Trophoblast cell (in vitro differentiated cells and primary cell): Measurements from ENCODE around the gene PHLPP1.
A peak's percentile ranks its signal among the peaks of the same experiment; 100 is the strongest.

Source experiments
- DNase-seq, 2 donors: peaks; one replicate each; pipeline ENCODE4 v3.0.0-alpha.2; 2016
- H2AFZ ChIP-seq: 2 replicates; pipeline ENCODE4 v1.6.1; 2013; ENCODE audit warnings: low read length, moderate library complexity, mild to moderate bottlenecking; ENCODE audit not compliant: insufficient read depth, poor library complexity
- H2AK5ac ChIP-seq: 2 replicates; pipeline ENCODE4 v1.6.1; 2013; ENCODE audit warnings: mild to moderate bottlenecking, low read length
- H2BK120ac ChIP-seq: 2 replicates; pipeline ENCODE4 v1.6.1; 2013; ENCODE audit warnings: low read length, mild to moderate bottlenecking, moderate library complexity; ENCODE audit not compliant: insufficient read depth, poor library complexity
- H2BK12ac ChIP-seq: 2 replicates; pipeline ENCODE4 v1.6.1; 2013; ENCODE audit warnings: mild to moderate bottlenecking, low read length, moderate library complexity
- H2BK5ac ChIP-seq: 2 replicates; pipeline ENCODE4 v1.6.1; 2013; ENCODE audit warnings: low read length, low read depth, moderate library complexity, mild to moderate bottlenecking; ENCODE audit not compliant: poor library complexity
- H3K14ac ChIP-seq: 2 replicates; pipeline ENCODE4 v1.6.1; 2013; ENCODE audit warnings: mild to moderate bottlenecking, low read length
- H3K18ac ChIP-seq: 2 replicates; pipeline ENCODE4 v1.6.1; 2013; ENCODE audit warnings: mild to moderate bottlenecking, low read length
- H3K23ac ChIP-seq: 2 replicates; pipeline ENCODE4 v1.6.1; 2013; ENCODE audit warnings: low read length
- H3K27ac ChIP-seq: 2 replicates; pipeline ENCODE4 v1.5.1; 2013; ENCODE audit warnings: low read depth, mild to moderate bottlenecking, inconsistent platforms, low read length, moderate library complexity
- H3K27me3 ChIP-seq: 2 replicates; pipeline ENCODE4 v1.6.1; 2013; ENCODE audit warnings: inconsistent platforms, mild to moderate bottlenecking, low read length, moderate library complexity; ENCODE audit not compliant: insufficient read depth
- H3K36me3 ChIP-seq, 2 experiments: 1 replicate in 1 of 2; 2 replicates in 1 of 2; pipeline ENCODE4 v1.6.1; 2013; ENCODE audit warnings: low read length in 2 of 2, mild to moderate bottlenecking in 2 of 2, moderate library complexity in 1 of 2; ENCODE audit not compliant: insufficient read depth in 2 of 2, control insufficient read depth in 1 of 2
- H3K4ac ChIP-seq: 2 replicates; pipeline ENCODE4 v1.6.1; 2013; ENCODE audit warnings: low read depth, mild to moderate bottlenecking, low read length, moderate library complexity
- H3K4me1 ChIP-seq, 2 experiments: 1 replicate in 1 of 2; 2 replicates in 1 of 2; pipeline ENCODE4 v1.6.1; 2013; ENCODE audit warnings: low read length in 2 of 2, mild to moderate bottlenecking in 2 of 2, moderate library complexity in 1 of 2; ENCODE audit not compliant: insufficient read depth in 2 of 2, control insufficient read depth in 1 of 2
- H3K4me2 ChIP-seq: 2 replicates; pipeline ENCODE4 v1.6.1; 2013; ENCODE audit warnings: inconsistent platforms, mild to moderate bottlenecking, low read length, moderate library complexity
- H3K4me3 ChIP-seq: 2 replicates; pipeline ENCODE4 v1.5.1; 2013; ENCODE audit warnings: mild to moderate bottlenecking, low read depth, low read length, inconsistent platforms
- H3K79me1 ChIP-seq: one replicate; pipeline ENCODE4 v1.6.1; 2013; ENCODE audit warnings: low read length
- H3K79me2 ChIP-seq: 2 replicates; pipeline ENCODE4 v1.6.1; 2013; ENCODE audit warnings: low read length, mild to moderate bottlenecking; ENCODE audit not compliant: control insufficient read depth, insufficient read depth, poor library complexity
- H3K9ac ChIP-seq: 2 replicates; pipeline ENCODE4 v1.6.1; 2013; ENCODE audit warnings: mild to moderate bottlenecking, low read length
- H3K9me3 ChIP-seq: 2 replicates; pipeline ENCODE4 v1.6.1; 2013; ENCODE audit warnings: low read depth, mild to moderate bottlenecking, control low read depth, inconsistent platforms, low read length; ENCODE audit not compliant: insufficient read depth
- H4K12ac ChIP-seq: 2 replicates; pipeline ENCODE4 v1.6.1; 2013; ENCODE audit warnings: low read depth, mild to moderate bottlenecking, low read length, moderate library complexity
- H4K8ac ChIP-seq: 2 replicates; pipeline ENCODE4 v1.6.1; 2013; ENCODE audit warnings: low read depth, mild to moderate bottlenecking, low read length, moderate library complexity
- H4K91ac ChIP-seq: one replicate; pipeline ENCODE4 v1.6.1; 2013; ENCODE audit warnings: low read depth, mild to moderate bottlenecking, low read length, moderate library complexity
- WGBS: extraction: QIAGEN DNeasy Blood & Tissue Kit; methylation state at CpG from one replicate; pipeline ENCODE4 v1.1.7; 2013; ENCODE audit warnings: missing lambda C conversion rate; ENCODE audit not compliant: insufficient read length, insufficient coverage; ENCODE audit errors: extremely low coverage; 5-methylcytosine and 5-hydroxymethylcytosine counted together

Gene PHLPP1

DNA sequence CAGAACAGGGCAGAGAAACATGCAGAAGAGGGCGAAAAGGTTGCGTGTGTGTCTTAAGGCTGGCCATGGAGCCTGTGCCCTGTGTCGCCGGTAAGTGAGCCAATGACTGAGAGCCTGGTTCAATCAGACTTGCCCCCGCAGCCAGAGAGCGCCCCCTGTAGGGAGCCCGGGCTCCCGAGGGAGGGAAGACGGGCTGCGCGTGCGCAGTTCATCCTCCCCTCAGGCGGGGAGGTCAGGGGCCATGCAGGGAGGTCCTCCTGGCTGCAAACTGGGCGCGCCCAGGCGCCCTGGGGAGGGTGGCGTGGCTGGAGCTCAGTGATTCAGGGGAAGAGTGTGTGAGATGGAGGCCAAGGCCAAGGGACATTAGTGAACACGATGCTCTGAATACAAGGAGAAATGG is 276.6 kb downstream of the PHLPP1 start:
- Histone ChIP-seq H4K12ac (no peak overlapping the region), H3K4me1 (no peaks in the 10 kb centered on the region), H3K79me1 (no peaks in the 10 kb centered on the region), H3K36me3 (no peaks in the 10 kb centered on the region), H2AFZ (no peak overlapping the region), H3K4me3 (no peak overlapping the region), H4K91ac (no peak overlapping the region), H3K18ac (no peak overlapping the region), H4K8ac (no peak overlapping the region), H2BK120ac (no peak overlapping the region), H3K4ac (no peak overlapping the region), H3K14ac (no peak overlapping the region), H3K27ac (no peak overlapping the region), H2AK5ac (no peak overlapping the region), H3K27me3 (no peaks in the 10 kb centered on the region), H3K4me2 (no peak overlapping the region), H2BK5ac (no peak overlapping the region), H3K9ac (no peak overlapping the region), H2BK12ac (no peak overlapping the region), H3K9me3 (no peaks in the 10 kb centered on the region), H3K79me2 (no peaks in the 10 kb centered on the region), H3K23ac (no peak overlapping the region)
- no CpG with 5 or more reads among the region's 18 CpGs for WGBS
- peak; percentile 71 to 89 for DNase-seq

DNA sequence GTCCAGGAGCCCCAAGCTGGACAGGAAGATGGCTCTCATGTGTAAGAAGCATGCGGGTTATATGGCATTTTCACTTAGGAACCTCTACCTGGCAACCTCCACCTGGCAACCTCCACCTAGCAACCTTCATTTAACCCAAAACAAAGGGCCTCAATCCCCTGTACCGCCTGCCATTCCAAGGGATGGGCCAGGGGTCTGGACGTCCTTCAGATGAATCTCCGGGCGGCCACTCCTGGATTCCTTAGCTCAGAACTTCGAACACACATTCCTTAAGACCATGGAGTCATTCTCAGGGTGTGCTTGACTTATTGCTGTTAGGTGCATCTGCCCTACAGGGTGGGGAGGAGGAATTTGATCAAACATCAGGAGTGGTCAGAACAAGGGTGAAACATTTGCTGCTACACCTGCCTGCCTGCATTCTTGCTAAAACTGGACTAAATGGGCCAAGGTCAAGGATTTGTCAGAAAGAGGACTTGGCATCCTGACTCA is 277.6 kb downstream of the PHLPP1 start:
- Histone ChIP-seq H2BK5ac (no peak overlapping the region), H3K4me1 (no peaks in the 10 kb centered on the region), H3K9me3 (no peaks in the 10 kb centered on the region), H3K79me1 (no peaks in the 10 kb centered on the region), H3K4me2 (no peak overlapping the region), H4K8ac (no peak overlapping the region), H3K79me2 (no peaks in the 10 kb centered on the region), H3K23ac (no peak overlapping the region), H3K18ac (no peak overlapping the region), H2BK12ac (no peak overlapping the region), H3K14ac (no peak overlapping the region), H3K27me3 (no peaks in the 10 kb centered on the region), H3K27ac (no peak overlapping the region), H3K36me3 (no peaks in the 10 kb centered on the region), H3K4me3 (no peak overlapping the region), H4K12ac (no peak overlapping the region), H2AK5ac (no peak overlapping the region), H2AFZ (no peak overlapping the region), H3K9ac (no peak overlapping the region), H4K91ac (no peak overlapping the region), H3K4ac (no peak overlapping the region), H2BK120ac (no peak overlapping the region)
- DNase-seq = peak; percentile 80 to 91
- no CpG with 5 or more reads among the region's 6 CpGs for WGBS

DNA sequence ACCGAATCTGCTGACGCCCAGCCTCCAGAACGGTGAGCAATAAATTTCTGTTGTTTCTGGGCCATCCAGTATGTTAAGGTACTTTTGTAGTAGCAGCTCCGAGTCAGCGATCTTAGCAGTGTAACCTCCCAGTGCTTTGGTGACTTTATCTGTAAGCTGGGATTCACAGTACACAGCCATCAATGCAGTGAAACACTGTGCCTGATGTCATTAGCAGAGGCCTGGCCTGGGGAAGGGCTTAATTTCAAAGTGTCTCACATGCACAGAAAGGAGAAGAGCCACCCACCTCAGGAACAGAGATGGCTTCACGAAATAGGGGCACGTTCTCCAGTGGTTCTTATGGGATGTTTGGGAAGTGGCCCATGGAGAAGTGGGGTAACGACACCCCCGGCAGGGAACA is 281.2 kb downstream of the PHLPP1 start:
- Histone ChIP-seq H4K8ac (no peak overlapping the region), H3K4me1 (no peaks in the 10 kb centered on the region), H2AK5ac (no peak overlapping the region), H3K36me3 (no peaks in the 10 kb centered on the region), H3K4me2 (no peak overlapping the region), H3K79me1 (no peaks in the 10 kb centered on the region), H4K12ac (no peak overlapping the region), H4K91ac (no peak overlapping the region), H2BK12ac (no peak overlapping the region), H3K27me3 (no peaks in the 10 kb centered on the region), H3K27ac (no peak overlapping the region), H3K4ac (no peak overlapping the region), H2BK120ac (no peak overlapping the region), H3K9me3 (no peaks in the 10 kb centered on the region), H3K4me3 (no peak overlapping the region), H2AFZ (no peak overlapping the region), H3K79me2 (no peaks in the 10 kb centered on the region), H3K14ac (no peak overlapping the region), H3K23ac (no peak overlapping the region), H3K9ac (no peak overlapping the region), H2BK5ac (no peak overlapping the region), H3K18ac (no peak overlapping the region)
- DNase-seq = no peak
- no CpG with 5 or more reads among the region's 9 CpGs for WGBS

DNA sequence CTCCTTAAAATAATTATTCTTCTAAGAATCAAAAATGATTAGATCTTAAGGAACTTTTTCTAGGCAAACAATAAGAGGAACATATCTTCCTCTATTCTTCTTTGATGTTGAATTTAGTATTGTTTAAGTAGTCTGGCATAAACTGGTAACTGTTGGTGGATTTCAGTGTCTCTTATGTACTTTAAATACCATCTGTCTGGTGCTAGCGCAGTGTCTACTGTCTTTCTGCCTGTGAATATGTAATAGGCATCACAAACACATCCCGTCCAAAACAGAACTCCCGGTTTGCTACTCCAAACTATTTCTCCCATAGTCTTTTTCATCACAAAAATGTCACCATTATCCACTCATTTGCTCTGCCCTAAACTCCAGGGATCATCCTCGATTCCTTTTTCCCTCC is 281.7 kb downstream of the PHLPP1 start:
- DNase-seq = no peak
- Histone ChIP-seq H2BK120ac (no peak overlapping the region), H3K23ac (no peak overlapping the region), H2AFZ (no peak overlapping the region), H3K18ac (no peak overlapping the region), H3K4ac (no peak overlapping the region), H4K8ac (no peak overlapping the region), H3K36me3 (no peaks in the 10 kb centered on the region), H3K4me1 (no peaks in the 10 kb centered on the region), H4K12ac (no peak overlapping the region), H3K79me2 (no peaks in the 10 kb centered on the region), H2AK5ac (no peak overlapping the region), H3K9ac (no peak overlapping the region), H4K91ac (no peak overlapping the region), H3K79me1 (no peaks in the 10 kb centered on the region), H3K14ac (no peak overlapping the region), H2BK12ac (no peak overlapping the region), H3K27me3 (no peaks in the 10 kb centered on the region), H2BK5ac (no peak overlapping the region), H3K9me3 (no peaks in the 10 kb centered on the region), H3K4me2 (no peak overlapping the region), H3K4me3 (no peak overlapping the region), H3K27ac (no peak overlapping the region)
- WGBS = no CpG with 5 or more reads among the region's 4 CpGs
